Activated T-helper 9 cell treated with anti-CD3 and anti-CD28 coated beads, Interleukin-2, amount 50 U/mL, for 16 hours (primary cell): ENCODE results near the gene CYP19A1.

Experiments used
- DNase-seq: peaks from one replicate; pipeline ENCODE4 v3.0.0-alpha.2; 2020; ENCODE audit warnings: low read depth

The CYP19A1 gene

GRCh38 chr15:51359981-51360380, 21.6 kb upstream of the CYP19A1 start:
- no peak for DNase-seq

DNA sequence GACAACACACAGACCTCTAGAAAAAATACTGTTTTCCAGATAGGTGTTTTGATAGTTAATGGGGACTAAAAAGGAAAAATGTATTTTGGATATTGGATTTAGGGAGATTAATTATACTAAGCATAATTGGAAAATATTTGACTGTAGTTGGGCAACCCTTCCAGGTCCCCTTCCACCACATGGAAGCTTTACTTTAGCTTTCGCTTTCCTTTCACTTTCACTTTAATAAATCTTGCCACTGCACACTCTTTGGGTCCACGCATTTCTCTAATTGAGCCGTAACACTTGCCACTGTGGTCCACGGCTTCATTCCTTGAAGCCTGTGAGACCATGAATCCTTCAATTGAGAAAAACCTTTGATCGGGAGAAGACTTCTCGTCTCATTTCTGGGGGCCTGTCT, 18.6 kb upstream of the CYP19A1 start:
- no peak for DNase-seq

GRCh38 chr15:51356147-51356546, 17.8 kb upstream of the CYP19A1 start:
- no peak for DNase-seq

DNA sequence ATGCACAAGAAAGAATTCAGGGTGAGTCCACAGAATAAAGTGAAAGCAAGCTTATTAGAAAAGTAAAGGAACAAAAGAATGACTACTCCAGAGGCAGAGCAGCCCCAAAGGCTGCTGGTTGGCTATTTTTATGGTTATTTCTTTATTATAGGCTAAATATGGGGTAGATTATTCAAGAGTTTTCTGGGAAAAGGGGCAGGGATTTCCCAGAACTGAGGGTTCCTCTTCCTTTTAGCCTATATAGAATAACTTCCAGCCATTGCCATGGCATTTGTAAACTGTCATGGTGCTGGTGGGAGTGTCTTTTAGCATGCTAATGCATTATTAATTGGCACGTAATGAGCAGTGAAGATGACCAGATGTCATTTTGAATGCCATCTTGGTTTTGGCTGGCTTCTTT, 16.7 kb upstream of the CYP19A1 start:
- DNase-seq = no peak

GRCh38 chr15:51353976-51354375, 15.6 kb upstream of the CYP19A1 start:
- DNase-seq = no peak

DNA sequence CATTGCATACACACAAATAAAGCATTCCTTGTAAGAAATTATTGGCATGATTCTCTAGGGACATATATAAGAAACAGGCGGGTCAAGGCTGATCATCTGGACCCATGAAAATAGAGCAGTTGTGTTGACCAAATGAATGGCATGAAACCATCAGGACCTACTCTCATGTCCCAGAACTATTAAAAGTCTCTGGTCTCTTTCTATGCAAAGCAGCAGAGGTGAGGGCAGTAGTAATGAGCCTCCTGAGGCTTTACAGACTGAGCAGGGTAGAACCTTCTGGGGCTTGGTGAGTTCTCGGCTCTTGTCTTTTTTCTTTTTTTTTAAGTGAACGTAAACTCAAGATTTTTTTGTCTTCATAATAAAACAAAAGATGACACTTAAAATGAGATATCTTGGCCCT, 12.3 kb upstream of the CYP19A1 start:
- no peak for DNase-seq

DNA sequence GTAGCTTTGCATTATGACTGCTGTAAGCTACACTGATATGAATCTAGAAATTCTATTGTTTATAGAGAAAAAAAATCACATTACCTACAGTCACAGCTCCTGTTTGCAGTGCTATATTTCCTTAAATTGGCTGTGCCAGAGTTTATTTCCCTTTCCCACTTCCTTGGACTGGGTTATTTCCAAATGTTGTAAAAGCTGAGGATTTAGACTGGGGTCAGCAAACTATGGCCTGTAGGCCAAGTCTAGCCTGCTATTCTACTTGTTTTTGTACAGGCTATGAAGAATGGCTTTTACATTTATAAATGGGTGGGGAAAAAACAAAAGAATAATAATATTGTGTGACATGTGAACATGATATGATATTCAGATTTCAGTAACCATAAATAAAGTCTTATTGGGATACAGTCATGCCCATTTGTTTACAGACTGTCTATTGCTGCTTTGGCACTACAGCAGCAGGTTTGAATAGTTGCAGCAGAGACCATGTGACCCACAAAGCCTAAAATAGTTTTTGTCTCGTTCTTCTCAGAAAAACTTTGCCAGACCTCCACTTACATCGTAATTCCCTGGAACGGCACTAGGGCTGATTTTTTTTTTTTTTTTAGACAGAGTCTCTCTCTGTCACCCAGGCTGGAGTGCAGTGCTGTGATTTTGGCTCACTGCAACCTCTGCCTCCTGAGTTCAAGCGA, 10.9 kb upstream of the CYP19A1 start:
- no peak for DNase-seq

GRCh38 chr15:51348688-51349087, 10.3 kb upstream of the CYP19A1 start:
- no peak for DNase-seq

DNA sequence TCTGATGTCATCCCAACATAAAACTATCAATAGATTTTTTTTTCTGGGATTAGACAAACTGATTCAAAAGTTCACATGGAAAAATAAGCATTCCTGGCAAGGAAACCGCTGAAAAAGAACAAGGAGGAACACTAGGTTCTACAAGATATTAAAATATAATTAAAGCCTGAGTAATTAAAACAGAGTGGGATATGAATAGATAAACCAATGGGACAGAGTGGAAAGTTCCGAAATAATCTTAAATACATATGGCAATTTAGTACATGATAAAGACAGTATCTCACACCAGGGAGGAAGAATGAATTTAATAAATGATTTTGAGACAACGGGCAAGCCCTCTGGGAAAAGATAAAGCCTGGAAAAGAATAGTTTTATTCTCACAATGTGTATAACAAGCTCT, 7.7 kb upstream of the CYP19A1 start:
- DNase-seq = no peak

- DNase-seq = no peak
These were observed 5.1 kb upstream of the CYP19A1 start for GRCh38 chr15:51343466-51343865.

- no peak for DNase-seq
These were observed 4.0 kb upstream of the CYP19A1 start for GRCh38 chr15:51342227-51342999.

GRCh38 chr15:51341366-51342226, 3.2 kb upstream of the CYP19A1 start, which contains the start of gene GLDN:
Gene GLDN, plus strand, starts transcription at chr15:51341655. Its CDS starts 30 bp downstream, at chr15:51341685.
- DNase-seq = no peak

- no peak for DNase-seq
These were observed 2.6 kb downstream of the CYP19A1 start for GRCh38 chr15:51335538-51336410.

DNA sequence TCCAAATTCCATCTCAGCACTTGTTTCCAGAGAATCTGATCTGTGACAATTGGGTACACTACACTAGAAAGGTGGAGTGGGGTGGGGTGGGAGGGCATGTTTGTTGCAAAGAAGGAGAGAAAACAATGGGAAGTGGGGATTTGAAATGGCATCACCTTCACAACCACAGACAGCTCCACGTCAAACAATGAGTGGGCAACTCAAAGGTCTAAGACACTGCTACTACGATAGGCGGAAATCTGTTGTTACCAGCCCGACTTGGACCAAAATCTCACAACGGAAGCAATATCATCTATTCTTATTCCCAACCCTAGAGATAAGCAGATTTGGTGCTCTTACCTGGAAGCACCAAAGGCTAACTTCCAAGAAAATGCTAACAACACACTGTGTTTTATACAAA, 3.3 kb downstream of the CYP19A1 start:
- DNase-seq = no peak

DNA sequence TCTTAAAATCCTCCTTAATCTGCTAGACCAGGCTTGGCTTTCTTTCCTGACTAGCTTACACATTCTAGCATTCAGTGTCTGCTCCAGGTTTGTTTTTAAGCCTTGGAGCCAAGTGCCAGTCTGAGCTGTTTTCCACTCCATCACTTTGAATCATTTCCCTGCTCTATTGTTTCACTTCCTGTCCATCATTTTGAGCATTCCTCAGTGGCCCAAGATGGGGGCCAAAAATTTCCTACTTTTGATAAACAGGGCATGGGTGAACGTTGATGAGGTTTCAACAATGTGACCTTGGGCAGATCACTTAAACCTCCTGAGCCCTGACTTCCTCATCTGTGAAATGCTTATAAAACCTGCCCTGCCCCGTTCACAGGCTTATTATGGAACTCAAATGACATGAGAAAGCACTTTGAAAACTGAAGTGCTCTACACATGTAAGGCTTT, 4.4 kb downstream of the CYP19A1 start:
- no peak for DNase-seq

GRCh38 chr15:51333571-51333970, 4.8 kb downstream of the CYP19A1 start:
- no peak for DNase-seq

- no peak for DNase-seq
These were observed 5.9 kb downstream of the CYP19A1 start for GRCh38 chr15:51332206-51333147.

DNA sequence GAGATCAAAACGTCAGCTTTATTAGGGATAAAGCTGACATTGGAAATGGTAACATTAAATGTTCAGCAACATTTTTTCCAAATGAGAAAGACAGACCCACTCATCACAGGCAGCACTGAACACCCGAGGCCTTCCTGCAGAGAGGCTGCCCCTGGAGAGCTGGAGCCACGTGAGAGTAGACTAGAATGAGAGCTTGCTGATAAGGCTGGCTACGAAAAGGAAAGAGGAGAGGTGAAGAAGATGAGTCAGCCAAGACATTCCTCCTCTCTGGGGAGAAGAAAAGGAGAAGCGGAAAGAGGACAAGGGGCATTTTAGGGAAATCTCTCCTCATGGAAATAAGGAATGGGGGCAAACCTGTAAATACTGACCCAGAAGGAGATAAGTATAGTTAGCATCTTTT, 7.3 kb downstream of the CYP19A1 start:
- DNase-seq = no peak

GRCh38 chr15:51328926-51329325, 9.5 kb downstream of the CYP19A1 start:
- no peak for DNase-seq

DNA sequence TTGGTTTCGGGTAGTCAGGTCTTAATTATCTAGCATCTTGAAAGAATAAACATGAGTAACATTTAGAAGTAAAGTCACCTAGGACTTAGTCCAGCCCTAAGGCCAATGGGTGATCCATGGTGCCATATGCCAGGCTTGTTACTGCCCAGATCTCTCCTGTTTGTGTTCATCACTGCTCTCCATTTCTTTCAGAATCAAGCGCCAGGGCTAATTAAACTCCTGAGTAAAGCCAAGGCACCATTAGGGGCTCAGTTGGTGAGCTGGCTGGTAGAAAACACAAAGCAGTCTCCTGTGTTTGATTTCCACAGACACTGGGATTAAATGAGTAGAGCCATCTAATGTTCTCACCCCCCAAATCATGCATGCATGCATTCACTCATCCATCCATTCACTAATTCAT, 11.3 kb downstream of the CYP19A1 start:
- DNase-seq = no peak
